A549 treated with dexamethasone at 1 μM for 4 hours (cell line): Measurements from ENCODE around the gene ARHGAP32. TPM values are rescaled to one million over a fixed set of nuclear protein-coding genes. Genes with fewer than 3 reads are reported as not detected.

Experiments
- total RNA-seq: library from RNA; stranded (reverse); fragments of 200-300 nt; extraction: Qiagen RNA extraction; gene quantifications from 5 replicates; pipeline ENCODE4 v1.2.3, GENCODE V29; 2022

Gene ARHGAP32
- total RNA-seq = 3.4 to 5.9 TPM (median 5.5 TPM) in 5 replicates

GRCh38 chr11:129192150-129192549 lies at the start of gene ARHGAP32:
Gene ARHGAP32 (minus strand): TSS chr11:129192325. CDS start chr11:129192198, 127 bp downstream.

GRCh38 chr11:128942817-128943427 lies 249.2 kb downstream of the ARHGAP32 start, which contains the start of gene TP53AIP1:
Gene TP53AIP1 (minus strand): TSS chr11:128942871. CDS start chr11:128937818, 5,053 bp downstream.

Other genes with a start within 250 kb of the ARHGAP32 start
- 0.02 to 0.11 TPM (median 0.05 TPM) in 3 of 5 replicates, not detected in the others for gene TP53AIP1, start 249.5 kb downstream of the ARHGAP32 start, total RNA-seq
- not detected in 5 replicates for gene BARX2, start 183.5 kb upstream of the ARHGAP32 start, total RNA-seq